Measurements from ENCODE around the gene GPT2.

Gene GPT2

GRCh38 chr16:46971271-46971670 is 87.1 kb downstream of the GPT2 start:
- peaks cover 67% of the 10 kb centered on the region for H3K79me2 ChIP-seq (ENCODE audit: insufficient read depth, low read depth)
- no peak overlapping the region for H3K4me3 ChIP-seq (IDR thresholded peaks at IDR 0.05; ENCODE audit: insufficient read depth, low read depth, low read length)
- H3K36me3 ChIP-seq (ENCODE audit: insufficient read depth), result peaks cover 6% of the 10 kb centered on the region; the same call in 1 of the 2 replicates
- H2AFZ ChIP-seq (ENCODE audit: low read depth), result no peak overlapping the region
- TF ChIP-seq, protein P1, sequence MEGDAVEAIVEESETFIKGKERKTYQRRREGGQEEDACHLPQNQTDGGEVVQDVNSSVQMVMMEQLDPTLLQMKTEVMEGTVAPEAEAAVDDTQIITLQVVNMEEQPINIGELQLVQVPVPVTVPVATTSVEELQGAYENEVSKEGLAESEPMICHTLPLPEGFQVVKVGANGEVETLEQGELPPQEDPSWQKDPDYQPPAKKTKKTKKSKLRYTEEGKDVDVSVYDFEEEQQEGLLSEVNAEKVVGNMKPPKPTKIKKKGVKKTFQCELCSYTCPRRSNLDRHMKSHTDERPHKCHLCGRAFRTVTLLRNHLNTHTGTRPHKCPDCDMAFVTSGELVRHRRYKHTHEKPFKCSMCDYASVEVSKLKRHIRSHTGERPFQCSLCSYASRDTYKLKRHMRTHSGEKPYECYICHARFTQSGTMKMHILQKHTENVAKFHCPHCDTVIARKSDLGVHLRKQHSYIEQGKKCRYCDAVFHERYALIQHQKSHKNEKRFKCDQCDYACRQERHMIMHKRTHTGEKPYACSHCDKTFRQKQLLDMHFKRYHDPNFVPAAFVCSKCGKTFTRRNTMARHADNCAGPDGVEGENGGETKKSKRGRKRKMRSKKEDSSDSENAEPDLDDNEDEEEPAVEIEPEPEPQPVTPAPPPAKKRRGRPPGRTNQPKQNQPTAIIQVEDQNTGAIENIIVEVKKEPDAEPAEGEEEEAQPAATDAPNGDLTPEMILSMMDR (conservative IDR thresholded peaks at IDR 0.05; ENCODE audit: low read depth, low read length), result no peak
- H3K27me3 ChIP-seq (ENCODE audit: insufficient read depth, low read depth), result no peaks in the 10 kb centered on the region
- H3K4me2 ChIP-seq, result peak overlapping the region; percentile 97; the same call in 1 of the 2 replicates
- no peak overlapping the region for H3K27ac ChIP-seq
- no peak overlapping the region for H3K9ac ChIP-seq
- peaks cover 30% of the 10 kb centered on the region for H3K4me1 ChIP-seq (ENCODE audit: low read depth, poor library complexity, severe bottlenecking)
- peaks cover 9% of the 10 kb centered on the region; the same call in 1 of the 2 replicates for H4K20me1 ChIP-seq (ENCODE audit: insufficient read depth)

DNA sequence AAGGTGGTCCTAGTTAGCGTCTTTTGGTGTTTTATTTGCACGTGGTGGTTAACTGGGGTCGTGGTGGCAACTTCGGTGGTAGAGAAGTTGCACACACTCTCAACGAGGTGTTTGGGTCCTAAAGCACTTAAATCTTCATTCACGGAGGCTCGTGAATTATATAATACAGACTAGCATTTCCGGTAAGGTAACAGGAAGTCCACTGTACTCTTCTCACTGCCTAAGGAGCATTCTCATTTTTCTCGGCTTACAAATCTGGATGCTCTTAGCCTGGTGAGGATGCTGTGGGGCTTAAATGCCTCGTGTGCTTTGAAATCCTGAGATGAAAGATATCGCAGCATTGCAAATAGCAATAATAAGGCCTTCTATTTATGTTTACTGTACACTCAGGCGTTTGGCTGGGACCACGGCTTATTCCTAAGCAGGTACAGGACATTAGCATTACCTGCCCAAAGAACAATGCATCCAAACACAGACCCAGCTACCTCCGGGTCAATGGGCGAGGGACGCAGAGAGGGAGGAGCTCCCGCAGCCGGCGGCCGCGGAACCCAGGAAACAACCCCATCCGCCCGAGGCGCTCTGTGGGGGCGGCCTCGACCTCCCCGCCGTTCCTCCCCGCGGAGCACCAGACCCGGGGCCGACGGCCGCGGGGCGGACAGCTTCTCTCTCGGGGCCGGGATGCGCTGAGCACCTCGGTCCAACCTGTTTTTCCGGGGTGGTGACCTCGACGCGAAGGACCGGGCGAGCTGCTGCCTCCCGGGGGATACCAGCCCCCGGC is 88.5 kb downstream of the GPT2 start:
- Histone ChIP-seq H3K4me2 (peak overlapping the region; percentile 97), H3K27ac (peak overlapping the region; percentile 96), H3K9ac (peak overlapping the region; percentile 96; the same call in 1 of the 2 replicates), H2AFZ (ENCODE audit: low read depth) (peak overlapping the region; percentile 58), H4K20me1 (ENCODE audit: insufficient read depth) (peaks cover 9% of the 10 kb centered on the region; the same call in 1 of the 2 replicates), H3K36me3 (ENCODE audit: insufficient read depth) (peaks cover 6% of the 10 kb centered on the region; the same call in 1 of the 2 replicates), H3K4me3 (IDR thresholded peaks at IDR 0.05; ENCODE audit: insufficient read depth, low read depth, low read length) (no peak overlapping the region), H3K4me1 (ENCODE audit: low read depth, poor library complexity, severe bottlenecking) (peaks cover 36% of the 10 kb centered on the region), H3K27me3 (ENCODE audit: insufficient read depth, low read depth) (no peaks in the 10 kb centered on the region), H3K79me2 (ENCODE audit: insufficient read depth, low read depth) (peaks cover 60% of the 10 kb centered on the region)
- TF ChIP-seq, protein P1 (conservative IDR thresholded peaks at IDR 0.05; ENCODE audit: low read depth, low read length), result no peak

DNA sequence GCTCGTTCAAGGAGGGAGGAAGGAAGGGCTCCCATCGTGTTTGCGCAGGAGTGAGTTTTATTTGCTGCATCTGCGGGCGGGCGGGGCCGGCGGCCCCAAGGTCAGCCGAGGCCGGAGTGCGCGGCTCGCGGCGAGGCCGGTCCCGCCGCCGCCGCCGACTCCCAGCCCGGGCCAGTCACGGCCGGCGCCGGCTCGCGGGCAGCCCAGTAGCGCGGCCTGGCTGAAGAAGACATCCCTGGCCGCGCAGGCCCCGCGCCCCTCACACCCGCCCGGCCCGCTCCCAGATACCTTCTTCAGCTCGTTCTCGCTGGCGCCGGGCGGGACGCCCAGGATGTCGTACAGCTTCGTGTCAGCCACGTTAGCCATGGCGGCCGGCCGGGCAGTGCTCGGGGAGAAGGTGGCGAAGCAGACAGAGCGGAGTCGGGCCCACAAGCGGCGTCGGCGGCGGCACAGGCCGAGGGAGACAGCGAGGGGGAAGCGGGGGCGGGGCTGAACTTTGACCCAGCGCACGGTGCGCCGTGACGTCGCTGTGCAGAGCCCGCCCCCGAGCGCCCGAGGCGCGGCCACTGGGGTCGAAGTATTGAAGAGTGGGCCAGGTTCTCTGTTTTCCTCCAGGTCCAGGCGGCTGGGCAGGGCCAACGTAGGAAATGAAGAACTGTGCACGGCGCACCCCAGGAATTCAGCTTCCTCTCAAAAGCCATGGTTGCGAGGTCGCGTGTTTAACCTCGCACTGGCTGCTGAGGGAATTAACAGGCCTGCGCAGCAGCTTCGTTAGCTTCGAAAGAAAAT is 89.2 kb downstream of the GPT2 start, which contains the start of gene DNAJA2:
Gene DNAJA2 (minus strand): TSS at position 468 of the 789 bp plus-strand sequence. CDS start 102 bp downstream, at position 366.
- Histone ChIP-seq H3K27me3 (ENCODE audit: insufficient read depth, low read depth) (no peaks in the 10 kb centered on the region), H2AFZ (ENCODE audit: low read depth) (peak within 1 kb of the TSS; percentile 58), H3K9ac (peak within 1 kb of the TSS; percentile 96), H4K20me1 (ENCODE audit: insufficient read depth) (peaks cover 9% of the 10 kb centered on the region; the same call in 1 of the 2 replicates), H3K4me1 (ENCODE audit: low read depth, poor library complexity, severe bottlenecking) (peaks cover 36% of the 10 kb centered on the region), H3K79me2 (ENCODE audit: insufficient read depth, low read depth) (peaks cover 52% of the 10 kb centered on the region), H3K27ac (peak within 1 kb of the TSS; percentile 96), H3K4me2 (peak within 1 kb of the TSS; percentile 97), H3K4me3 (IDR thresholded peaks at IDR 0.05; ENCODE audit: insufficient read depth, low read depth, low read length) (no peak within 1 kb of the TSS), H3K36me3 (ENCODE audit: insufficient read depth) (peaks cover 6% of the 10 kb centered on the region; the same call in 1 of the 2 replicates)
- TF ChIP-seq, protein P1 (conservative IDR thresholded peaks at IDR 0.05; ENCODE audit: low read depth, low read length), result no peak

DNA sequence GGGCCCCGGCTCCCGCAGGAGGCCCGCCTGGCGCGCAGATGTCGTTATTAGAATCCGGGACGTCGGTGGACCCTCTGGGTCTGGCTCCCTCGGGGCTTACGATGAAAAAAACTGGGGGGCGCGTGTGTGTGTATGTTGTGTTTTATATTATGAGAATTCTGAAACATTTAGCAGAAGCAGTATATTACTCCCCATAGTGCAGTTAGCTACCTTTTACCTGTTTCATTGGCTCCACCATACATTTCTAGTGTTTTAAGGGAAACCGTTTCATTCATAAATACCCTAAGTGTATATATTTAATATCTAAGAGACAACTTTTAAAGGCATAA is 89.8 kb downstream of the GPT2 start:
- TF ChIP-seq, protein P1 (conservative IDR thresholded peaks at IDR 0.05; ENCODE audit: low read depth, low read length), result no peak
- Histone ChIP-seq H3K9ac (peak overlapping the region; percentile 96), H3K4me2 (peak overlapping the region; percentile 83), H2AFZ (ENCODE audit: low read depth) (peak overlapping the region; percentile 58), H3K4me3 (IDR thresholded peaks at IDR 0.05; ENCODE audit: insufficient read depth, low read depth, low read length) (no peak overlapping the region), H3K36me3 (ENCODE audit: insufficient read depth) (peaks cover under 1% of the 10 kb centered on the region; the same call in 1 of the 2 replicates), H4K20me1 (ENCODE audit: insufficient read depth) (peaks cover 9% of the 10 kb centered on the region; the same call in 1 of the 2 replicates), H3K27ac (peak overlapping the region; percentile 96), H3K4me1 (ENCODE audit: low read depth, poor library complexity, severe bottlenecking) (peaks cover 36% of the 10 kb centered on the region), H3K79me2 (ENCODE audit: insufficient read depth, low read depth) (peaks cover 46% of the 10 kb centered on the region), H3K27me3 (ENCODE audit: insufficient read depth, low read depth) (no peaks in the 10 kb centered on the region)
